Mucosa of rectum (tissue), 2 donors: ENCODE measurements around the gene RPL37A.

ENCODE experiments used
- H3K27ac ChIP-seq, 2 donors: one replicate each; pipeline ENCODE4 v1.7.0; 2013; ENCODE audit warnings: inconsistent platforms in 2 of 2, low read depth in 2 of 2, low read length in 2 of 2
- H3K27me3 ChIP-seq, 2 donors: one replicate each; pipeline ENCODE4 v1.7.0; 2013; ENCODE audit warnings: low read length in 2 of 2; ENCODE audit not compliant: control insufficient read depth in 2 of 2, insufficient read depth in 2 of 2
- H3K36me3 ChIP-seq, 2 donors: one replicate each; pipeline ENCODE4 v1.7.0; 2013; ENCODE audit warnings: low read length in 2 of 2; ENCODE audit not compliant: control insufficient read depth in 2 of 2, insufficient read depth in 2 of 2
- H3K4me1 ChIP-seq, 2 donors: one replicate each; pipeline ENCODE4 v1.7.0; 2013; ENCODE audit warnings: low read length in 2 of 2, mild to moderate bottlenecking in 1 of 2; ENCODE audit not compliant: control insufficient read depth in 2 of 2, insufficient read depth in 2 of 2
- H3K4me3 ChIP-seq, 2 donors: one replicate each; pipeline ENCODE4 v1.7.0; 2013; ENCODE audit warnings: low read length in 2 of 2
- H3K9ac ChIP-seq, 2 donors: one replicate each; pipeline ENCODE4 v1.7.0; 2013; ENCODE audit warnings: low read length in 2 of 2, low read depth in 1 of 2, mild to moderate bottlenecking in 1 of 2
- H3K9me3 ChIP-seq, 2 donors: one replicate each; pipeline ENCODE4 v1.7.0; 2013; ENCODE audit warnings: low read length in 2 of 2; ENCODE audit not compliant: control insufficient read depth in 2 of 2
- donor health status: healthy.
- donor health status: Normal muscosa, but diverticular disease.

RPL37A gene

GRCh38 chr2:216545359-216545758 lies 46.7 kb downstream of the RPL37A start:
- Histone ChIP-seq H3K36me3 (no peaks in the 10 kb centered on the region), H3K4me3 (no peak overlapping the region), H3K27ac (no peak overlapping the region), H3K4me1 (peaks cover 0 to 2% of the 10 kb centered on the region in 2 donors), H3K9ac (no peak overlapping the region), H3K27me3 (no peaks in the 10 kb centered on the region), H3K9me3 (no peaks in the 10 kb centered on the region)

GRCh38 chr2:216546241-216546640 lies 47.6 kb downstream of the RPL37A start:
- Histone ChIP-seq H3K4me3 (no peak overlapping the region), H3K27ac (no peak overlapping the region), H3K27me3 (no peaks in the 10 kb centered on the region), H3K9ac (no peak overlapping the region), H3K9me3 (no peaks in the 10 kb centered on the region), H3K4me1 (peaks cover 4 to 6% of the 10 kb centered on the region in 2 donors), H3K36me3 (no peaks in the 10 kb centered on the region)

GRCh38 chr2:216546641-216547403 lies 48.2 kb downstream of the RPL37A start:
- Histone ChIP-seq H3K4me3 (no peak overlapping the region), H3K9ac (no peak overlapping the region), H3K9me3 (no peaks in the 10 kb centered on the region), H3K36me3 (no peaks in the 10 kb centered on the region), H3K27me3 (no peaks in the 10 kb centered on the region), H3K4me1 (peaks cover 4 to 11% of the 10 kb centered on the region in 2 donors), H3K27ac (no peak overlapping the region)

GRCh38 chr2:216548901-216549331 lies 50.3 kb downstream of the RPL37A start:
- no peak overlapping the region for H3K9ac ChIP-seq
- no peak overlapping the region for H3K4me3 ChIP-seq
- H3K36me3 ChIP-seq = no peaks in the 10 kb centered on the region
- H3K9me3 ChIP-seq = no peaks in the 10 kb centered on the region
- H3K27me3 ChIP-seq = no peaks in the 10 kb centered on the region
- H3K27ac ChIP-seq = no peak overlapping the region
- H3K4me1 ChIP-seq = peaks cover 4 to 17% of the 10 kb centered on the region in 2 donors

GRCh38 chr2:216549926-216550690 lies 51.5 kb downstream of the RPL37A start:
- Histone ChIP-seq H3K4me1 (peaks cover 4 to 17% of the 10 kb centered on the region in 2 donors), H3K27ac (peak overlapping the region in 1 of 2 donors; percentile 43)

GRCh38 chr2:216551234-216552068 lies 52.8 kb downstream of the RPL37A start:
- peaks cover 4 to 17% of the 10 kb centered on the region in 2 donors for H3K4me1 ChIP-seq
- H3K9ac ChIP-seq = no peak overlapping the region

More at GRCh38 chr2:216549926-216550690, 51.5 kb downstream of the RPL37A start:
- no peak overlapping the region for H3K4me3 ChIP-seq
- no peaks in the 10 kb centered on the region for H3K9me3 ChIP-seq
- H3K9ac ChIP-seq = no peak overlapping the region
- H3K36me3 ChIP-seq = no peaks in the 10 kb centered on the region
- H3K27me3 ChIP-seq = no peaks in the 10 kb centered on the region

GRCh38 chr2:216553093-216553478 lies 54.4 kb downstream of the RPL37A start:
- H3K9ac ChIP-seq = no peak overlapping the region
- H3K27ac ChIP-seq = no peak overlapping the region
- no peaks in the 10 kb centered on the region for H3K9me3 ChIP-seq

More at GRCh38 chr2:216551234-216552068, 52.8 kb downstream of the RPL37A start:
- Histone ChIP-seq H3K4me3 (no peak overlapping the region), H3K27me3 (no peaks in the 10 kb centered on the region), H3K9me3 (no peaks in the 10 kb centered on the region), H3K27ac (peak overlapping the region; percentile 43 to 58), H3K36me3 (no peaks in the 10 kb centered on the region)

More at GRCh38 chr2:216553093-216553478, 54.4 kb downstream of the RPL37A start:
- no peaks in the 10 kb centered on the region for H3K27me3 ChIP-seq
- H3K36me3 ChIP-seq = no peaks in the 10 kb centered on the region
- H3K4me3 ChIP-seq = no peak overlapping the region
- H3K4me1 ChIP-seq = peaks cover 4 to 17% of the 10 kb centered on the region in 2 donors
